T-helper 17 cell (primary cell): ENCODE data around the gene PHETA2. TPM values are rescaled to one million over a fixed set of nuclear protein-coding genes. Genes with fewer than 3 reads are reported as not detected.
A peak's percentile ranks its signal among the peaks of the same experiment; 100 is the strongest.

Source experiments
- ATAC-seq: fragments of 150-1000 bp; cut with Tn5 transposase; 2 replicates; pipeline ENCODE4 v1.10.0; 2021; ENCODE audit warnings: mild to moderate bottlenecking, moderate library complexity
- DNase-seq, 3 donors: peaks; one replicate each; pipeline versions ENCODE4 v3.0.0 to v3.0.0-alpha.2; 2020 to 2021
- H3K9me3 ChIP-seq: one replicate; pipeline ENCODE4 v1.7.0; 2013; ENCODE audit warnings: low read length, mild to moderate bottlenecking; ENCODE audit not compliant: control insufficient read depth, poor library complexity, severe bottlenecking
- H3K27ac Mint-ChIP-seq: one replicate; pipeline ENCODE4 v1.8.0; 2022; ENCODE audit warnings: mild to moderate bottlenecking, moderate library complexity, mixed read lengths
- H3K27me3 Mint-ChIP-seq: one replicate; pipeline ENCODE4 v1.8.0; 2022; ENCODE audit warnings: mixed read lengths
- H3K36me3 Mint-ChIP-seq: one replicate; pipeline ENCODE4 v1.8.0; 2022; ENCODE audit warnings: low read depth, mixed read lengths
- H3K4me1 Mint-ChIP-seq: one replicate; pipeline ENCODE4 v1.8.0; 2022; ENCODE audit warnings: mild to moderate bottlenecking, mixed read lengths
- H3K4me3 Mint-ChIP-seq: one replicate; pipeline ENCODE4 v1.8.0; 2022; ENCODE audit warnings: mild to moderate bottlenecking, moderate library complexity, mixed read lengths
- total RNA-seq, 4 donors: library from RNA in 2 of 4; stranded (reverse) in 2 of 4; gene quantifications; one replicate each; pipeline ENCODE4 v1.2.3 and lab custom pipeline; 2022 to 2026

PHETA2 gene, protein sequence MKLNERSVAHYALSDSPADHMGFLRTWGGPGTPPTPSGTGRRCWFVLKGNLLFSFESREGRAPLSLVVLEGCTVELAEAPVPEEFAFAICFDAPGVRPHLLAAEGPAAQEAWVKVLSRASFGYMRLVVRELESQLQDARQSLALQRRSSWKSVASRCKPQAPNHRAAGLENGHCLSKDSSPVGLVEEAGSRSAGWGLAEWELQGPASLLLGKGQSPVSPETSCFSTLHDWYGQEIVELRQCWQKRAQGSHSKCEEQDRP
- total RNA-seq (1 to 10 TPM in 1 of 2 donors, under 1 TPM in 1; 0.90 to 2.1 TPM), total RNA-seq (lab: John Stamatoyannopoulos, UW) (2.0 to 3.9 reads per million in 2 donors)

GRCh38 chr22:42074132-42074811 is at the start of gene PHETA2:
PHETA2 (plus strand) TSS chr22:42074248; CDS start chr22:42077294, 3,046 bp downstream.
- Mint-ChIP-seq H3K27me3 (no peaks in the 10 kb centered on the region), H3K4me1 (peaks cover 29% of the 10 kb centered on the region), H3K36me3 (no peaks in the 10 kb centered on the region), H3K27ac (peak within 1 kb of the TSS; percentile 86), H3K4me3 (peak within 1 kb of the TSS; percentile 84)
- ATAC-seq (no peak), DNase-seq (peak; percentile 39 to 54 (median 53))
- H3K9me3 ChIP-seq, result no peaks in the 10 kb centered on the region

- Mint-ChIP-seq H3K4me3 (no peak overlapping the region), H3K27me3 (no peaks in the 10 kb centered on the region), H3K4me1 (peaks cover 10% of the 10 kb centered on the region), H3K36me3 (no peaks in the 10 kb centered on the region), H3K27ac (no peak overlapping the region)
- H3K9me3 ChIP-seq, result no peaks in the 10 kb centered on the region
- ATAC-seq (no peak), DNase-seq (no peak)
Observed at GRCh38 chr22:42025421-42025820, 48.6 kb upstream of the PHETA2 start.

GRCh38 chr22:42026705-42027104 is 47.3 kb upstream of the PHETA2 start:
- ATAC-seq, result no peak
- peaks cover 15% of the 10 kb centered on the region for H3K4me1 Mint-ChIP-seq

GRCh38 chr22:42033263-42034181 is 40.5 kb upstream of the PHETA2 start:
- Mint-ChIP-seq H3K27ac (no peak overlapping the region), H3K36me3 (no peaks in the 10 kb centered on the region), H3K27me3 (no peaks in the 10 kb centered on the region), H3K4me1 (peaks cover 6% of the 10 kb centered on the region), H3K4me3 (no peak overlapping the region)
- no peak for ATAC-seq
- H3K9me3 ChIP-seq, result no peaks in the 10 kb centered on the region
- DNase-seq, result no peak

More at GRCh38 chr22:42026705-42027104, 47.3 kb upstream of the PHETA2 start:
- H3K36me3 Mint-ChIP-seq, result no peaks in the 10 kb centered on the region
- no peak for DNase-seq
- no peak overlapping the region for H3K27ac Mint-ChIP-seq
- H3K4me3 Mint-ChIP-seq, result no peak overlapping the region
- H3K9me3 ChIP-seq, result no peaks in the 10 kb centered on the region
- no peaks in the 10 kb centered on the region for H3K27me3 Mint-ChIP-seq

DNA sequence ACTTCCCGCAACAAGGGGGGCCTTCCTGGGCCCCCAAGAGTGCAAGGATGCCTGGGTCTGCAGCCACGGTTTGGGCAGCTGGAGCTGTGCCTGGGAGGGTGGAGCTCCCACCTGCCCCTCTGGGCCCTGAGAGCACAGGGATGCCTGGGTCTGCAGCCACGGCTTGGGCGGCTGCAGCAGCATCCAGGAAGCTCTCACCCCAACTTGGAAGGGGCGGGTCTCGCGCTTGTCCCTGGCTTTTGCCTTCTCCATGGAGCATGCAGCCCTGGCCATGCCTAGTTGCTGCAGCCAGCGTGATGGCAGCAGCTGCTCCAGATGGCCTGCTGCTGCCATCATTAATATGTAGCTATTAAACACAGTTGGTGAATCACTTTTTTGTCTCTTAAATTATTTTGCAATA is 38.8 kb upstream of the PHETA2 start:
- no peak overlapping the region for H3K27ac Mint-ChIP-seq
- no peaks in the 10 kb centered on the region for H3K27me3 Mint-ChIP-seq
- H3K36me3 Mint-ChIP-seq, result no peaks in the 10 kb centered on the region
- H3K9me3 ChIP-seq, result no peaks in the 10 kb centered on the region
- no peak overlapping the region for H3K4me3 Mint-ChIP-seq
- no peak for ATAC-seq
- DNase-seq, result no peak
- H3K4me1 Mint-ChIP-seq, result peaks cover 5% of the 10 kb centered on the region

DNA sequence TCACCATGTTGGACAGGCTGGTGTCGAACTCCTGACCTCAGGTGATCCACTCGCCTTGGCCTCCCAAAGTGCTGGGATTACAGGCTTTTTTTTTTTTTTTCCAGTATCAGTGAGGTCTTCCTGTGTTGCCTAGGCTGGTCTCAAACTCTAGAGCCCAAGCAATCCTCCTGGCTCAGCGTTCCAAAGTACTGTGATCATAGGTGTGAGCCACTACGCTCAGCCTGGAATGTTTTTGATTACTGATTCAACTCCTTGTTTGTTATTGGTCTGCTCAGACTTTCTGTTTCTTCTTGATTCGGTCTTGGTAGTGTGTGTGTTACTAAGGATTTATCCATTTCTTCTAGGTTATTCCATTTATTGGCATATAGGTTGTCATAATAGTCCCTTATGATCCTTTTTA is 34.8 kb upstream of the PHETA2 start:
- Mint-ChIP-seq H3K4me1 (no peaks in the 10 kb centered on the region), H3K27me3 (no peaks in the 10 kb centered on the region), H3K27ac (no peak overlapping the region), H3K36me3 (no peaks in the 10 kb centered on the region), H3K4me3 (no peak overlapping the region)
- DNase-seq (no peak), ATAC-seq (no peak)
- H3K9me3 ChIP-seq, result no peaks in the 10 kb centered on the region

GRCh38 chr22:42041784-42042183 is 32.3 kb upstream of the PHETA2 start:
- H3K36me3 Mint-ChIP-seq, result peaks cover 2% of the 10 kb centered on the region

GRCh38 chr22:42050641-42051180 is 23.3 kb upstream of the PHETA2 start:
- H3K27ac Mint-ChIP-seq, result peak overlapping the region; percentile 57

More at GRCh38 chr22:42041784-42042183, 32.3 kb upstream of the PHETA2 start:
- Mint-ChIP-seq H3K27ac (no peak overlapping the region), H3K27me3 (no peaks in the 10 kb centered on the region), H3K4me1 (no peaks in the 10 kb centered on the region), H3K4me3 (no peak overlapping the region)
- no peak for ATAC-seq
- DNase-seq, result no peak
- no peaks in the 10 kb centered on the region for H3K9me3 ChIP-seq

DNA sequence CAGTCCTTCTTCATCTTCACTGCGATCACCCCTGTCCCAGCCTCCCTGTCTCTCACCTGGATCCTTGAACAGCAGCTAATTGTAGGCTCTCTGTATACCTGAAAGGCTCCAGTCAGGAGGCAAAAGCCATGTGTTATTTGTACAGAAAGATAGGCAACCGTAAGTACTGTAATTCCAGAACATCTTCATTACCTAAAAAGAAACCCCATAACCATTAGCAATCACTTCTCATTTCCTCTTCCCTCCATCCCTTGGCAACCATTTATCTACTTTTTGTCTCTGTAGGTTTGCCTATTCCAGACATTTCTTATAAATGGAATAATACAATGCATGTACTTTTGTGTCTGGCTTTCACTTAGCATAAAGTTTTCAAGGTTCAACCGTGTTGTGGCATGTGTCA is 21.3 kb upstream of the PHETA2 start:
- Mint-ChIP-seq H3K4me3 (no peak overlapping the region), H3K4me1 (no peaks in the 10 kb centered on the region), H3K27ac (no peak overlapping the region), H3K36me3 (no peaks in the 10 kb centered on the region), H3K27me3 (no peaks in the 10 kb centered on the region)
- H3K9me3 ChIP-seq, result no peaks in the 10 kb centered on the region
- DNase-seq (no peak), ATAC-seq (no peak)

More at GRCh38 chr22:42050641-42051180, 23.3 kb upstream of the PHETA2 start:
- no peak for ATAC-seq
- H3K4me1 Mint-ChIP-seq, result no peaks in the 10 kb centered on the region
- H3K9me3 ChIP-seq, result no peaks in the 10 kb centered on the region
- H3K27me3 Mint-ChIP-seq, result no peaks in the 10 kb centered on the region
- H3K36me3 Mint-ChIP-seq, result no peaks in the 10 kb centered on the region
- no peak overlapping the region for H3K4me3 Mint-ChIP-seq
- no peak for DNase-seq

DNA sequence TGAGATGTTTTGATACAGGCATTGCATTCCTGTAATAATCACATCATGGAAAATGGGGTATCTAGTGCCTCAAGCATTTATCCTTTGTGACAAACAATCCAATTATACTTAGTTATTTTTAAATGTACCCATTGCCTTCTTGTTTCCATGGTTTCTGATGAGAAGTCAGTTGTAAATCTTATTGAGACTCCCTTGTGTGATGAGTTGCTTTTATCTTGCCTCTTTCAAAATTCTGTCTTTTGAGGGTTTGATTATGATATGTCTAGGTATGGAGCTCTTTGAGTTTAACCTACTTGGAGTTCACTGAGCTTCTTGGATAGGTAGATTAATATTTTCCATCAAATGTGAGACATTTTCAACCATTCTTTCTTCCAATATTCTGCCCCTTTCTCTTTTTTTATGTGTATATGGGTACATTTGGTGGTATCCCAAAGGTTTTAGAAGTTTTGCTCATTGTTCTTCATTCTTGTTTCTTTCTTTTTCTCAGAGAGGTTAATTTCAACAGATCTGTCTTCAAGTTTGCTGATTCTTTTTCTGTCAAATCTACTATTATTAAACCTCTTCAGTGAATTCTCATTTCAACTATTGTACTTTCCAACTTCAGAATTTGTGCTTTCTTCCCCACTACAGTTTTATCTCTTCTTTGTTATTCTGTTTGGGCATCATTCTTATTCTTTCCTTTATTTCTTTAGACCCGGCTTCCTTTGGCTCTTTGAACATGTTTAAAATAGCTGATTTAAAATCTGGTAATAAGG is 17.1 kb upstream of the PHETA2 start:
- Mint-ChIP-seq H3K27me3 (no peaks in the 10 kb centered on the region), H3K4me3 (no peak overlapping the region), H3K36me3 (peaks cover 4% of the 10 kb centered on the region), H3K4me1 (no peaks in the 10 kb centered on the region), H3K27ac (no peak overlapping the region)
- DNase-seq, result no peak
- H3K9me3 ChIP-seq, result no peaks in the 10 kb centered on the region
- ATAC-seq, result no peak

GRCh38 chr22:42060489-42060888 is 13.6 kb upstream of the PHETA2 start:
- ATAC-seq (no peak), DNase-seq (no peak)
- H3K9me3 ChIP-seq, result no peaks in the 10 kb centered on the region
- Mint-ChIP-seq H3K27ac (no peak overlapping the region), H3K4me1 (peaks cover 4% of the 10 kb centered on the region), H3K27me3 (no peaks in the 10 kb centered on the region), H3K36me3 (peaks cover 8% of the 10 kb centered on the region), H3K4me3 (no peak overlapping the region)

DNA sequence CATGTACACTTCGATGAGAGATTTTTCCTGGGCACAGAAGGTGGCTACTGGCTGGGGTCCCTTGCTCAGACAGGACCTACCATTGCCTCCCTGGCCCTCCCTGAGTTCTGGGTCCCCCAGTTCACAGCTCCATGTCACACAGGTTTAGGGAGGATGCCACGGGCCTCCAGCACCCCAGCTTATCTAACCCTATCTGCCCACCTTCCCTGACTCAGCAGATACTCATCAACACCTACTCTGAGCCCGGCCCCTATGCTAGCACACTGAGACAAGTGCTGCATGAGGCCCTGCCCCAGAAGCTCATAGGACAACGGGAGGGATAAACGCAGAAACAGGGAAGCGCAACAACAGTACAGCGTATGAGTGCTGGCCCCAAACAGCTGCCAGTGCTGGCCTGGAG is 13.0 kb upstream of the PHETA2 start:
- DNase-seq, result no peak
- ATAC-seq, result no peak
- H3K27ac Mint-ChIP-seq, result no peak overlapping the region
- no peaks in the 10 kb centered on the region for H3K9me3 ChIP-seq
- H3K36me3 Mint-ChIP-seq, result peaks cover 8% of the 10 kb centered on the region
- no peak overlapping the region for H3K4me3 Mint-ChIP-seq
- peaks cover 4% of the 10 kb centered on the region for H3K4me1 Mint-ChIP-seq
- no peaks in the 10 kb centered on the region for H3K27me3 Mint-ChIP-seq
